Raji (cell line): ENCODE measurements around the gene AHNAK.
A peak's percentile ranks its signal among the peaks of the same experiment; 100 is the strongest.

Source experiments
- POLR2A ChIP-seq: IDR thresholded peaks from 2 replicates; pipeline ENCODE4 v1.6.1; 2011; ENCODE audit warnings: low read depth, low read length, control low read depth; ENCODE audit not compliant: insufficient read depth

The AHNAK gene, protein sequence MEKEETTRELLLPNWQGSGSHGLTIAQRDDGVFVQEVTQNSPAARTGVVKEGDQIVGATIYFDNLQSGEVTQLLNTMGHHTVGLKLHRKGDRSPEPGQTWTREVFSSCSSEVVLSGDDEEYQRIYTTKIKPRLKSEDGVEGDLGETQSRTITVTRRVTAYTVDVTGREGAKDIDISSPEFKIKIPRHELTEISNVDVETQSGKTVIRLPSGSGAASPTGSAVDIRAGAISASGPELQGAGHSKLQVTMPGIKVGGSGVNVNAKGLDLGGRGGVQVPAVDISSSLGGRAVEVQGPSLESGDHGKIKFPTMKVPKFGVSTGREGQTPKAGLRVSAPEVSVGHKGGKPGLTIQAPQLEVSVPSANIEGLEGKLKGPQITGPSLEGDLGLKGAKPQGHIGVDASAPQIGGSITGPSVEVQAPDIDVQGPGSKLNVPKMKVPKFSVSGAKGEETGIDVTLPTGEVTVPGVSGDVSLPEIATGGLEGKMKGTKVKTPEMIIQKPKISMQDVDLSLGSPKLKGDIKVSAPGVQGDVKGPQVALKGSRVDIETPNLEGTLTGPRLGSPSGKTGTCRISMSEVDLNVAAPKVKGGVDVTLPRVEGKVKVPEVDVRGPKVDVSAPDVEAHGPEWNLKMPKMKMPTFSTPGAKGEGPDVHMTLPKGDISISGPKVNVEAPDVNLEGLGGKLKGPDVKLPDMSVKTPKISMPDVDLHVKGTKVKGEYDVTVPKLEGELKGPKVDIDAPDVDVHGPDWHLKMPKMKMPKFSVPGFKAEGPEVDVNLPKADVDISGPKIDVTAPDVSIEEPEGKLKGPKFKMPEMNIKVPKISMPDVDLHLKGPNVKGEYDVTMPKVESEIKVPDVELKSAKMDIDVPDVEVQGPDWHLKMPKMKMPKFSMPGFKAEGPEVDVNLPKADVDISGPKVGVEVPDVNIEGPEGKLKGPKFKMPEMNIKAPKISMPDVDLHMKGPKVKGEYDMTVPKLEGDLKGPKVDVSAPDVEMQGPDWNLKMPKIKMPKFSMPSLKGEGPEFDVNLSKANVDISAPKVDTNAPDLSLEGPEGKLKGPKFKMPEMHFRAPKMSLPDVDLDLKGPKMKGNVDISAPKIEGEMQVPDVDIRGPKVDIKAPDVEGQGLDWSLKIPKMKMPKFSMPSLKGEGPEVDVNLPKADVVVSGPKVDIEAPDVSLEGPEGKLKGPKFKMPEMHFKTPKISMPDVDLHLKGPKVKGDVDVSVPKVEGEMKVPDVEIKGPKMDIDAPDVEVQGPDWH (N-terminal part only)

DNA sequence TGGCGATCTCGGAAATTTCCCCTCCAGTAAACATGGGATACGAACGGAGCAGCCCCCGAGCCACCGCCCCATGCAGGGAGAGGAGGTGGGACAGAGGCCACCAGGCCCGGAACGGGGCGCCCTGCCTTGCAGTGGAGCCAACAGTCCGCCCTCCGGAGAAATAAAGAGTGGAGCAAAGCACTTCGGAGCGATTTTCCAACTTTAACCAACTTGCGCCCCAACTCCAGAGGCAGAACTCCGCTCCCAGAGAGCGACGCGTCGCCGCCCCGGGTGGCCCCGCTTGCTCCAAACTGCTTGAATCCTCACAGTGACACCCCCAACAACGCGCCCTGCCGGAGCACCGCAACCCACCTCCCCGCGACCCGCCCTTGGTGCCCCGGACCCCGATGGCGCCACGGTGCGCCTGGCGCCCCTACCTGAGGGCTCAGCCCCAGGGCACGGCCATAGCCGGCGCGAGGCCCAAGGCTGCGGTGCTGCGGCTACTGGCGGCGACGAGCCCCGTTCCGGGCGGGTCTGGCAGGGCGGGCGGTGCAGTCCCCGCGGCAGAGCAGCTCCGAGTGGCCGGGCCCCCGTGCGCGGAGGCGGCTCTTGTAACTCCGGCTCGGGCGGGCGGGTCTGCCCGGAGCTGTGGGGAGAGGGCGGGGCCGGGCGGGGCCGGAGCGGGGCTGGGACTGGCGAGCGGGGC, at the start of gene AHNAK:
Gene AHNAK, minus strand, starts transcription at position 563 of the 685 bp plus-strand sequence. CDS start 10,708 bp downstream, outside the sequence.
- TF ChIP-seq POLR2A: no peak

DNA sequence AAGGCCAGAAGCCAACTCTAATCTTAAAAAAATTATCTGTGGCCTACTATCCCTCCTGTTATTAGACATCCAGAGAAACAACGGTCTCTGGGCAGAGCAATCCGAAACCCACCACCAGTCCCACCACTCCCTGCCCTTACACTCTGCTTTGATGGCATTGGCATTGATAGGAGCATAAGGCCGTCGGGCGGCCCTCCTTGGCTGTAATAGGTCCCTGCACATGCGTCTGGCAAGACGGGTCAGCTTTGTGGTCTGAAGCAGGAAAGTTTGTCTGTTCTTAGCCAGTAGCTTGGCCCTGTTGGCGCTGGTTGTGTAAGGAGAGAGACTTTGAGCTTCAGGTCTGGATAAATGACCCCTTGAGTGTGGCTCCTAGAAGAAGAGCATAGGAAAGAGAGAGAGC, 48.5 kb upstream of the AHNAK start:
- no peak for TF ChIP-seq POLR2A

DNA sequence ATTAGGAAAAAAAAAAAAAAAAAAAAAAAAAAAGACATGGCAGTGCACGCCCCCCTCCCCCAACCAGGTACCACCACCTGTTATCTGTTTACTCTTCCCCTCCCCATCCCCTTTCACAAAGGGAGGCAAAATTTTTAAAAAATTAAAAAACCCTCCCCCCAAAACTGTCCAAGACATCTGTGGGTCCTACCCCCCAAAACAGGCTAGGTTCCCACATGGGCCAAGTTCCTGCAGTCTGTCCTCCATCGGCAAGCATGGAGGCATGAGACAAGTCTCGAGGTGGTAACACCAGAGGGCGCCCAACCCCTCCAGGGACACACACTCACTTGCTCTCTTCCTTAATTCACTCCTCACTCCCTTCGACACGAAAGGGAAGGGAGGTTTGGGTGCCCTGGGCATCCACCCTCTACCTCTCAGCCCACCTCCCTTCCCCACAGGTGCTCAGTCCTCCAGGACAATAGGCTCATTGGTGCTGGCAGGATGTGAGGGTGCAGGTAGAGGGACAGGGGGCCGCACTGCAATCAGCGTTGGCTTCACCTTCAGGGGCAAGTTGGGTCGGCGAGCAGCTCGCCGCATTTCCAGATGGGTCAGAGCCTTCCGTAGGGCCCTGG, 46.9 kb upstream of the AHNAK start:
- 0 out of 2 replicates have a peak, but pooled peaks have one; percentile 33 for TF ChIP-seq POLR2A

DNA sequence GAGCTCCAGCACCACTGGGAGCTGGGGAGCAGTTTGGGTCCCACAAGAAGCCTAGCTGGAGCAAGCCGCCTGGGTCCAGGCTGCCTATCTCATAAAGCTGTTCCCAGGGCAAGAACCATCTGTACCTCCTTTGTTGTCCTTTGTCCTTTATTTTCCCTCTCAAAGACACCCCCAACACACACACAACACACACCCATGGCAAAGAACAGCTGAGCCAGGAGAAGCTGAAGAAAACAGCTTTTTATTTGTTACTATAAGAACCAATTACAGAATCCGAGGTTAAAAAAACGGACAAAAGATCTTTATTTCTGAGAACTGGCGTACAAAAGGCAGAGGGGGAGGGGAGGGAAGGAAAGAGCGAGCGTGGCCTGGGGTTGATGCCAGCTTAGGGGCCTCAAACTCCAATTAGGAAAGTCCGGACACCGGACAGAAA, 46.4 kb upstream of the AHNAK start:
- TF ChIP-seq POLR2A: no peak

DNA sequence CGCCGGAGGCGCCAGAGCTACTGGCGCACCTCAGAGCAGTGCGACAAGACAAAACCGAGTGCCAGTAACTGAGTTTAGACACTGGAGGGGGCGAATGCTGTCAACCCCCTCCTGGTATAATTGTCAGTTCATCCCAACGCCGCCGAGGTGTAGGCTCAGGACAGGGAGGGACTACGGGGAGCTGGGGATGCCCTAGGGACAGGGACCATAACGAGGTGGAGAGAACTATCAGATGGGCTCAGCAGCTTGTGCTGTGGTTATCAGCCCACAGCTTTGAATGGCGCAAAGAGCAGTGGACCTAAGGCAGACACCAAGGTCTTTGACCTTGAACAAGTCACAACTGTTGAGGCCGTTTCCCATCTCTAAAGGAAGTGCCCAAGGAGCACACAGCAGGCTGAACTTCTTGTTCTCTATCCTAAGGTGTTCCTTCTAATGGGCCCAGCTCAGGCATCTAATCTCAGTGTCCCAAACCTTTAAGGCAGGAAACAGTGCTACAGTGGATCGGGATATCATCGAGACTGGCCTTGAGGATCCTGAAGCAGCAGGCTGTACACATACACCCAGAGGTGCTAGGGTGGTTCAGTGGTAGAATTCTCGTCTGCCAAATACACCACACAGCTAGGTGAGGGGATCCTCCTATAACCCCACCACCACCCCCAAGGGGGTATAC, 45.7 kb upstream of the AHNAK start:
- no peak for TF ChIP-seq POLR2A

DNA sequence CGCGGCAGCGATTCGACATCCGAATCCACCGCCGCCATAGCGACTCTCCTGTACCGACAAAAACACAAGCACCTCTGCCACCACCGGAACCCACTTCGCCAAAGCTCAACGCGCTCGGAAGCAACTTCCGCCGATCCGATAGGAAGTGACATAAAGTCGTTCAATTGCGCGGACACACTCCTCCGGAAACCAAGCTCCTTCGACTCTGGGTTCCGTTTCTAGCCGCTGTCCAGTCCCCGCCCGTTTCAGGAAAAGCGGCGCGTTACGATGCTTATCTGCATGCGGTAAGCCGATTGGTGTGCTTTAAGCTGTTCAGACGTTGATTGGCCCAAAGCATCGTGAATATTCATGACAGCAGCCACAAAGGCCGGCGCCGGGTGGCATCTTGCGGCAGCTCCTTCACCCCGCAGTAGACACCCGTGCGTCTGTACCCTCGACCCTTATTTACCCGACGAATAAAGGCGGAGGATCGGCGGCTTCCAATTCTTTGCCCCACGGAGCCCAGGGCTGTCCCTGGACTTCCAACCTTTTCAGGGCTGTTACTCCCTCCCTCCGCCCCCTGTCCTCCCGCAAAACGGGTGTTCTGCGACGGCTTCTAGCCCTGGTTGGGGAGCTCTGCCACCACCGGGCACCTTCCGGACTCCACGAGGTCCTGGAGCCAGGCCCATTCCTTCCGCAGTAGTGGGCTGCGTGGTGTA, 45.0 kb upstream of the AHNAK start, which contains the start of gene TUT1:
Gene TUT1, minus strand, starts transcription at position 76 of the 698 bp plus-strand sequence. Its CDS starts 38 bp downstream, at position 38.
- TF ChIP-seq POLR2A: peak; percentile 98

DNA sequence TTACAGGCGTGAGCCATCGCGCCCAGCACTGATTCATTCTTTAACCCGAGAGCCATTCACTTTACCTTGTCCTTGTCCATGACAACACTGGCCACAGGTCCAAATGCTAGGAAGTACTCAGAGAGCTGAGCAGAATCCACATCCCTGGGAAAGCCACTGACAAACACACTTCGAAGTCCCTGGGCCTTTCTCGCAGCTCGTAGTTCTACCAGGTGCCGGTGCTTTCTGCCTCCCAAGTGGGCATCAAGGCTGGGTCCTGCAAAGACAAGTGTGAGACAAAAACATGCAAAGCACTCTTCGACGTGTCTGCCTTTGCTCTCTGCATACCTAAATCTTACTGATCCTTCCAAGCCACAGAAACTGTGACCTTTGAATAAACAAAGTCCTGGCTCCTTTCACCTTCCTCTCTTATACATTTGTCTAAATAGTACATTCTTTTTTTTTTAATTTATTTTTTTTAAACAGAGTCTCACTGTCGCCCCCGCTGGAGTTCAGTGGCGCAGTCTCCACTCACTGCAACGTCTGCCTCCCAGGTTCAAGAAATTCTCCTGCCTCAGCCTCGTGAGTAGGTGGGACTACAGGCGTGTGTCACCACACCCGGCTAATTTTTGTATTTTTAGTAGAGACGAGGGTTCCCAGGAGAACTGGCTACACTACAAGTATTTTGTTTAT, 42.5 kb upstream of the AHNAK start:
- TF ChIP-seq POLR2A: no peak

DNA sequence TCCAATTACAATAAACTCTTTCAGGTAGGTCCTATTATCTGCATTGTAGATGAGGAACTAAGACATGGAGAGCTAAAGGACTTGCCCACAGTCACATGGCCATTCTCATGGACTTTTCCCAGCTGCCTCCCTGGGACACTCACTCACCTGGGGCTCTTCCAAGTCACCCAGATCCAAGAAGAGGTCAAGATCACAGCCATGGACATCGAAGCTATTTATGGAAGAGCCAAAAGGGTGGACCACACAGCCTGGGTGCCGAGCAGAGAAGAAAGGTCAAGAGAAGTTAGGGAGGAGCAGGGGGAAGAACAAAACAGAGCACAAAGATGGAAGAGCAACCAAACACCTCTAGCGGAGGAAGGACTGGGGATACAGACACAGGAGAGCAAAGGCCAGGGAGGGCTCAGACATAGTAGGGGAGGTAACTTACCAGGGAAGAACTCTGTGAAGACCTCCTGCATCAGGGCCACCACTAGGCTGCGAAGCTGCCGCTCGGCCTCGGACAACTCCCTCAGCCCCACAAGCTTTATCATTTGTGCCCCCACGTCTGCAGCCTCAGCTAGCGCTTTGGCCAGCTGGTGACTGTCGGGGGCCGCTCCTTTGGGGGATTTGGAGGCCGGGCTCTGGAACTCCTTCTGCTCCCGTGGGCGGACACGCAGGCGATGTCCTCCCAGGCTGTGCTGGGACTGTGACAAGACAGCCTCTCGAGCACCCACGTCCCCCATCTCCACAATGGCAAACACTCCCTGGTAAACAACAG, 34.5 kb upstream of the AHNAK start:
- no peak for TF ChIP-seq POLR2A

DNA sequence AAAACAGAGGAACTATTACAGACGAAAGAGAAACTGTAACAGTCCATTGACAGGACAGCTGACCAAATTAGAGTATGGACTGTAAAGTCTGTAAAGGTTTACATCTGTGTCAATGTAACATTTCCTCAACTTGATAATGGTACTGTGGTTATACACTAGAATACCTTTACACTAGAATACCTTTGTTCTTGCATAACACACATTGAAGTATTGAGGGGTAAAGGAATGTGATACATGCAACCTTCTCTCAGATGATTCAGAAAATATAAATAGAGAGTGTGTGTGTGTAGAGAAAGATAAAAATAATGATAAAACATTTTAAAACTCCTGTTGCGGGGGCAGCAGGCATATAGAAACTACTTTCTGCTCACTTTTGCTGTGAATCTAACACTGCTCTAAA, 32.6 kb upstream of the AHNAK start:
- TF ChIP-seq POLR2A: no peak

DNA sequence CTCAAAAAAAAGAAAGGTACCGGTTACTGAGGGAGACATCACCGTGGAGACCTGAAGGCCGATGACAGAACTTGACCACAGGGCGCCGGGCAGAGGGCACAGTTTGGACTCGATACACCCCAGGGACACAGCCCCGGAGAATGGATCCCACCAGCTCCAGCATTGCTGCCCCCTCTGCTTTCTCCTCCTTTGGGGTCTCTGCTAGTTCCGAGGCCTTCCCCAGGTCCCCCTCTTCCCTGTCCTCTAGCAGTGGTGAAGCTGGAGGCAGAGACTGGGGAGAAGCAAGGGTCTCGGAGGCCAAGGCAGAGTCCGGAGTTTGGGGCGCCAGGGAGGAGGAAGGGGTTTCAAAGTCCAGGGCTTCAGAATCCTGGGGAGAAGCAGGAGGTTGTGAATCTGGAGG, 31.9 kb upstream of the AHNAK start:
- TF ChIP-seq POLR2A: no peak

DNA sequence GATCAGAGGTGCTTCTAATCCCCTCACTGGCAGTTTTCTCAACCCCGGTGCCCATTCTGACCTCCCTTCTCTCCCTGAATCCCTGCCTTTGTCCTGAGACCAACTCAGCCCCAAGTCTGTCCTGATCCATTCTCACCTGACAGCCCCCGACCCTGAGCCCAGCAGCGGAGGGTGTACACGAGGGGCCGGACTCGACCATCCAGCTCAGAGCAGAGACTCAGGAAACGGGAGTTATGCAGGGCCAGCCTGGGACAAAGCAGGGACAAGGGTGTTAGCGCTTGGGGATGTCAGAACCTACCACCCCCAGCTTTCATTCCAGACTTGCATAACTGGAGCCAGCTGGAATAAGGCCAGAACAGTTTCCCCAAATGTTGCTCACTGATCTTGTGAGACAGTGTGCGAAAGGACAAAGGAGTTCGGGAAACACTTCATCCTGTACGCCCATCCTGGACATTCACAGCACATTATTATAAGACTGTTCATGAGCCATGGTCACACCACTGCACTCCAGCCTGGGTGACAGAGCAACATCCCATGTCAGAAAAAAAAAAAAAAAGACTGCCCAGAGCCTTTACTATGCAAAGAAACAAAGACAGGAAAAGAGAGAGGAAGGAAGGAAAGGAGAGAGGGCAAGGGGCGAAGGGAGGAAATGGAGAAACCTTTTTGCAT, 30.6 kb upstream of the AHNAK start:
- TF ChIP-seq POLR2A: no peak
